ENCODE results near the gene CARMIL1. TPM values are rescaled to one million over a fixed set of nuclear protein-coding genes. Genes with fewer than 3 reads are reported as not detected.

Gene CARMIL1
- total RNA-seq, 2 experiments from 2014 or later = 3.9 to 4.7 TPM

DNA sequence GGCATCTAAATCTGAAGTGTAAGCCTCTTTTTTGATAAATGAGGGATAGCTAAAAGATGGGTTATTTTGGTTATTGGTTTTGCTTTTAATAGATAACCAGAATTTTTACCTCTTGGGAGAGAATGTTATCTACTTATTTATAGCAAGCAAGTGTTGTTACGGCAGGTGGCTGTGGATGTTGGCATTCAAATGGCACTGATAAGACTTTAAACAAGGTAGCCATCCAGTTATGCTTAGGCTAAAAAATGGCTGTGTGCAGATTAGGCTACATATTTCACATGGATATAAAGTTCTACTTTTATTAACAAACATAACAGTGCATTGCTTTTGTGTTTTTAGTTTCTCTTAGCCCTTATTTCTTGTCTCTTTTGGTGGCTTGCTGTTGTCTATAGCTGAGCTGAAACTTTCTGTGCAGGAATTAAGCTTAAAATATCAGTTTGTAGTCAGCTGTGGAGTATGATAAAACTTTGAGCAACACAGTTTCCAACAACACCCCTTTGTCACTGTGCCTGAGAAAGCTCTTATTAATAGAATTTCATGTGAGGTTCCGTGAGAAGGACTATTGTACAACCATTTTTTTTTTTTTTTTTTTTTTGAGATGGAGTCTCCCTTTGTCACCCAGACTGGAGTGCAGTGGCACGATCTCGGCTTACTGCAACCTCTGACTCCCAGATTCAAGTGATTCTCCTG, 28.8 kb downstream of the CARMIL1 start:
- Mint-ChIP-seq H3K4me3 (no peak overlapping the region), H3K27me3 (no peaks in the 10 kb centered on the region), H3K27ac (no peak overlapping the region), H3K36me3 (ENCODE audit: low read depth) (no peaks in the 10 kb centered on the region), H3K4me1 (ENCODE audit: low read depth) (peaks cover 31% of the 10 kb centered on the region), H3K9me3 (no peaks in the 10 kb centered on the region)
- no peaks in the 10 kb centered on the region for H3K36me3 ChIP-seq (ENCODE audit: insufficient read depth, low read length)
- intact Hi-C loops (cut with DNase I, micrococcal nuclease) = no loop called here
- no peak overlapping the region for H3K27ac ChIP-seq (ENCODE audit: low read depth in 1 of 2, low read length in 2 of 2)
- POLR2A ChIA-PET = no interaction called here
- H3K4me3 ChIP-seq (ENCODE audit: low read length) = no peak overlapping the region
- DNase-seq (no peak), ATAC-seq (ENCODE audit: poor library complexity) (no peak)
- H3K27me3 ChIP-seq (ENCODE audit: control insufficient read depth in 1 of 2, insufficient read depth in 2 of 2, low read length in 2 of 2) = no peaks in the 10 kb centered on the region
- H3K9me3 ChIP-seq (ENCODE audit: control insufficient read depth in 1 of 2, insufficient read depth in 1 of 2, low read length in 2 of 2) = no peaks in the 10 kb centered on the region
- no peaks in the 10 kb centered on the region for H3K4me1 ChIP-seq (ENCODE audit: insufficient read depth, low read length)
- TF ChIP-seq, protein P1, sequence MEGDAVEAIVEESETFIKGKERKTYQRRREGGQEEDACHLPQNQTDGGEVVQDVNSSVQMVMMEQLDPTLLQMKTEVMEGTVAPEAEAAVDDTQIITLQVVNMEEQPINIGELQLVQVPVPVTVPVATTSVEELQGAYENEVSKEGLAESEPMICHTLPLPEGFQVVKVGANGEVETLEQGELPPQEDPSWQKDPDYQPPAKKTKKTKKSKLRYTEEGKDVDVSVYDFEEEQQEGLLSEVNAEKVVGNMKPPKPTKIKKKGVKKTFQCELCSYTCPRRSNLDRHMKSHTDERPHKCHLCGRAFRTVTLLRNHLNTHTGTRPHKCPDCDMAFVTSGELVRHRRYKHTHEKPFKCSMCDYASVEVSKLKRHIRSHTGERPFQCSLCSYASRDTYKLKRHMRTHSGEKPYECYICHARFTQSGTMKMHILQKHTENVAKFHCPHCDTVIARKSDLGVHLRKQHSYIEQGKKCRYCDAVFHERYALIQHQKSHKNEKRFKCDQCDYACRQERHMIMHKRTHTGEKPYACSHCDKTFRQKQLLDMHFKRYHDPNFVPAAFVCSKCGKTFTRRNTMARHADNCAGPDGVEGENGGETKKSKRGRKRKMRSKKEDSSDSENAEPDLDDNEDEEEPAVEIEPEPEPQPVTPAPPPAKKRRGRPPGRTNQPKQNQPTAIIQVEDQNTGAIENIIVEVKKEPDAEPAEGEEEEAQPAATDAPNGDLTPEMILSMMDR (IDR thresholded peaks at IDR 0.05) = no peak
- CTCF ChIA-PET = interaction anchor here (0.6 kb wide), 1 partner anchor 669 kb away, joined by 4 read pairs; no protein-coding TSS in a partner anchor

DNA sequence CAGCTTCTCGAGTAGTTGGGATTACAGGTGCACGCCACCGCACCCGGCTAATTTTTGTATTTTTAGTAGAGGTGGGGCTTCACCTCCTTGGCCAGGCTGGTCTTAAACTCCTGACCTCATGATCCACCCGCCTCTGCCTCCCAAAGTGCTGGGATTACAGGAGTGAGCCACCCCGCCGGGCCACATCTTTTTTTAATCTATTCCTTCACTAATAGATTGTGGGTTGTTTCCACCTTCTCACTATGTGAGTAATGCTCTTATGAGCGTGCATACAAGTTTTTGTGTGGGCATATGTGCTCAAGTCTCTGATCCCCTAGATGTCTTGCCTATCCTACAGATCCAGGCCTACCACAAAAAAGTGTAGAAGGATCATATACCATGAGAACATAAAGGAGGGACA, 30.7 kb downstream of the CARMIL1 start:
- Histone ChIP-seq H3K4me1 (ENCODE audit: insufficient read depth, low read length) (no peaks in the 10 kb centered on the region), H3K27ac (ENCODE audit: low read depth in 1 of 2, low read length in 2 of 2) (no peak overlapping the region), H3K9me3 (ENCODE audit: control insufficient read depth in 1 of 2, insufficient read depth in 1 of 2, low read length in 2 of 2) (no peaks in the 10 kb centered on the region), H3K27me3 (ENCODE audit: control insufficient read depth in 1 of 2, insufficient read depth in 2 of 2, low read length in 2 of 2) (no peaks in the 10 kb centered on the region), H3K4me3 (ENCODE audit: low read length) (no peak overlapping the region), H3K36me3 (ENCODE audit: insufficient read depth, low read length) (no peaks in the 10 kb centered on the region)
- no peaks in the 10 kb centered on the region for H3K9me3 Mint-ChIP-seq
- no peak overlapping the region for H3K27ac Mint-ChIP-seq
- H3K27me3 Mint-ChIP-seq = no peaks in the 10 kb centered on the region
- TF ChIP-seq, protein P1 (IDR thresholded peaks at IDR 0.05) = no peak
- ChIA-PET CTCF (interaction anchor here (1.2 kb wide), 1 partner anchor 15 kb away, joined by 3 read pairs; no protein-coding TSS in a partner anchor), POLR2A (no interaction called here)
- ATAC-seq (ENCODE audit: poor library complexity) (no peak), DNase-seq (no peak)
- no peaks in the 10 kb centered on the region for H3K36me3 Mint-ChIP-seq (ENCODE audit: low read depth)
- peaks cover 31% of the 10 kb centered on the region for H3K4me1 Mint-ChIP-seq (ENCODE audit: low read depth)
- intact Hi-C loops (cut with DNase I, micrococcal nuclease) = no loop called here
- H3K4me3 Mint-ChIP-seq = no peak overlapping the region

DNA sequence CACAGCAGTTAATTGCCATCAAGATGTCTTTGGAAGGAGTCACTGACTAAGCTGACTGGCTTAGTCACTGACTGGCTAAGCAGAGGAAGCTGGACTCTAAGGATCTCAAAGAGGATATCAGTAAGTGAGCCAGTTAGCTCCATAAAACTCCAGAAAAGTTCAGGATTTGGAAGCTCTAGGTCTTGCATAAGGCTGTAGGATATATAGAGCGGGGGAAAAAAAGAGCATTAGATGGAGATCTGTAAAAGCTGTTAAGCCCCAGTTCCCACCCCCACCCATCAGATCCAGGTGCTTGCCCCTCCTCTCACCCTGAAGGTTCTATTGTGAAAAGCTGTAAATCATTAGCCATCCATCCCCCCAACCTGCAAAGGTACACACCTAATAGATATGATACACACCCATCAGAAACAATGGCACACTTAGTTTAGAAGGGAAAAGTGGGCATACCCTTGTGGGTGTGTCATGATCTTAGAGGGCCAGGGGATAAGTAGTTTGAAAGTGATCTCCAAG, 32.2 kb downstream of the CARMIL1 start:
- Histone ChIP-seq H3K27ac (ENCODE audit: low read depth in 1 of 2, low read length in 2 of 2) (no peak overlapping the region), H3K9me3 (ENCODE audit: control insufficient read depth in 1 of 2, insufficient read depth in 1 of 2, low read length in 2 of 2) (no peaks in the 10 kb centered on the region), H3K27me3 (ENCODE audit: control insufficient read depth in 1 of 2, insufficient read depth in 2 of 2, low read length in 2 of 2) (no peaks in the 10 kb centered on the region), H3K4me3 (ENCODE audit: low read length) (no peak overlapping the region), H3K36me3 (ENCODE audit: insufficient read depth, low read length) (no peaks in the 10 kb centered on the region), H3K4me1 (ENCODE audit: insufficient read depth, low read length) (no peaks in the 10 kb centered on the region)
- ChIA-PET POLR2A (no interaction called here), CTCF (no interaction called here)
- no peak for DNase-seq
- Mint-ChIP-seq H3K27me3 (no peaks in the 10 kb centered on the region), H3K9me3 (no peaks in the 10 kb centered on the region), H3K36me3 (ENCODE audit: low read depth) (no peaks in the 10 kb centered on the region), H3K27ac (no peak overlapping the region), H3K4me1 (ENCODE audit: low read depth) (peaks cover 29% of the 10 kb centered on the region), H3K4me3 (no peak overlapping the region)
- intact Hi-C loops (cut with DNase I, micrococcal nuclease) = no loop called here
- ATAC-seq (ENCODE audit: poor library complexity) = no peak
- TF ChIP-seq, protein P1 (IDR thresholded peaks at IDR 0.05) = no peak

Measured in CD4-positive, alpha-beta T cell (primary cell).